ENCODE measurements around the gene GRAMD4.

Gene GRAMD4

DNA sequence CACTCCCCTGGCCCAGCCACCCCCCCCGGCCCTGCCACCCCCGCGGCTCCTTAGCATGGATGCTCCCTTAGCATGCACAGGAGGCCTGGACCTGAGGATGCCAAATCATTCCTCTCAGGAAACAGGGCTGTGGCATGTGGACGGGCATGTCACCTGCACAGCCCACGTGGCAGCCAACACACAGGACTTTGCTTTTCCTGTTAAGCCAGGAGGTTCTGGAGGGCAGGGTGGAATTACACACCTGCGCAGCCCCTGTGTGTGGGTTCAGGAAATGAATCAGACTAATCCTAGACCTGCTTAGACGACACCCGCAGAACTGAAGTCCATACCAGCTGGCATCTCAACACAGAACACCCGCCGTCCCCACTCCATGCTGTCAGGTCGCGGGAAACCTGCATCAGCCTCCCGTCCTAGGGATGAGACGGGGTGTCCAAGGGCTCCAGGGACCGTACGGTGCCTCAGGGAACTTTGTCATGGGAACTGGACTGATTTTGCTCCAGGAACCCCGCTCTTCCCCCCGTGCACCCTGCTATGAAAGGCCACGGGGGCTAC lies 107.7 kb downstream of the GRAMD4 start:
- H3K4me3 ChIP-seq (ENCODE audit: low read length) = no peak overlapping the region
- no peak for TF ChIP-seq EZH2phosphoT487 (IDR thresholded peaks at IDR 0.05; ENCODE audit: borderline replicate concordance, low read length)
- TF ChIP-seq CTCF (IDR thresholded peaks at IDR 0.05; ENCODE audit: low read depth, low read length, poor library complexity, severe bottlenecking) = no peak
- H3F3A ChIP-seq (ENCODE audit: control insufficient read depth, insufficient read depth) = no peaks in the 10 kb centered on the region
- H3K27ac ChIP-seq (ENCODE audit: low read depth, low read length) = no peak overlapping the region
- no peaks in the 10 kb centered on the region for H3K9me2 ChIP-seq (replicated peaks; ENCODE audit: control insufficient read depth, low read length)
- H3K9me3 ChIP-seq (ENCODE audit: control insufficient read depth, insufficient read depth, low read length) = no peaks in the 10 kb centered on the region
- H3K27me3 ChIP-seq (ENCODE audit: control insufficient read depth, low read length) = no peaks in the 10 kb centered on the region
- peaks cover 13% of the 10 kb centered on the region for H3K4me1 ChIP-seq (ENCODE audit: control insufficient read depth, low read length)
- H3K4me2 ChIP-seq (ENCODE audit: low read length) = no peak overlapping the region
- peaks cover 10% of the 10 kb centered on the region; the same call in 1 of the 2 replicates for H4K20me1 ChIP-seq (ENCODE audit: control insufficient read depth, insufficient read depth, low read depth, low read length)
- H3K79me2 ChIP-seq (ENCODE audit: control insufficient read depth, low read length) = peaks cover 60% of the 10 kb centered on the region
- H3K36me3 ChIP-seq (ENCODE audit: control insufficient read depth, low read length) = peaks cover 17% of the 10 kb centered on the region

DNA sequence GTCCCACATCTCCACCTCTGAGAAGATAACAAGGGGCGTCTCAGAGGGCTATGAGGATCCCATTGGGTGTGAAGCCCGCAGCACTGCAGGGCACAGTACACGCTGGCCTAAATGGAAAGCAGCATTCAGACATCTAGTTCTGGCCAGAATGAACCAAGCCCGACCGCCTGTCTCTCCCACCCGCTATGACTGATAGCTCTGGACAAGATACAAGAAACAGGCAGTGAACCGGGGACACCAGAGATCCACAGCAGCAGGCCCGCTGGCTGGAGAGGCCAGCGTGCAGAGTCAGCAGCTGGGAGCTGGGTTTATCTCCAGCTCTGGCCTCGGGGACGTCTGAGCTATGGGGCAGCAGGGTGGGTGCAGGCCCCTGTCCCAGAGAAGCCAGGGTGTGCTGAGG lies 108.3 kb downstream of the GRAMD4 start:
- TF ChIP-seq CTCF (IDR thresholded peaks at IDR 0.05; ENCODE audit: low read depth, low read length, poor library complexity, severe bottlenecking) (no peak), EZH2phosphoT487 (IDR thresholded peaks at IDR 0.05; ENCODE audit: borderline replicate concordance, low read length) (no peak)
- H3F3A ChIP-seq (ENCODE audit: control insufficient read depth, insufficient read depth) = no peaks in the 10 kb centered on the region
- H3K27me3 ChIP-seq (ENCODE audit: control insufficient read depth, low read length) = no peaks in the 10 kb centered on the region
- H3K27ac ChIP-seq (ENCODE audit: low read depth, low read length) = no peak overlapping the region
- H3K36me3 ChIP-seq (ENCODE audit: control insufficient read depth, low read length) = peaks cover 17% of the 10 kb centered on the region
- H4K20me1 ChIP-seq (ENCODE audit: control insufficient read depth, insufficient read depth, low read depth, low read length) = peaks cover 10% of the 10 kb centered on the region; the same call in 1 of the 2 replicates
- H3K4me1 ChIP-seq (ENCODE audit: control insufficient read depth, low read length) = peaks cover 13% of the 10 kb centered on the region
- H3K9me3 ChIP-seq (ENCODE audit: control insufficient read depth, insufficient read depth, low read length) = no peaks in the 10 kb centered on the region
- H3K9me2 ChIP-seq (replicated peaks; ENCODE audit: control insufficient read depth, low read length) = no peaks in the 10 kb centered on the region
- no peak overlapping the region for H3K4me2 ChIP-seq (ENCODE audit: low read length)
- no peak overlapping the region for H3K4me3 ChIP-seq (ENCODE audit: low read length)
- H3K79me2 ChIP-seq (ENCODE audit: control insufficient read depth, low read length) = peaks cover 64% of the 10 kb centered on the region
